Prostate gland (tissue), 2 donors: ENCODE data around the gene NAT10. TPM values are rescaled to one million over a fixed set of nuclear protein-coding genes. Genes with fewer than 3 reads are reported as not detected.

Experiments
- DNase-seq: peaks from one replicate; pipeline ENCODE4 v3.0.0-alpha.2; 2019; ENCODE audit warnings: low spot score
- H3K27ac ChIP-seq, 2 donors: fragments of 200-600 bp; sonication (generic); 2 replicates each; pipeline ENCODE4 v1.5.1; 2017 to 2019
- H3K27me3 ChIP-seq: fragments of 200-600 bp; sonication (generic); replicated peaks from 2 replicates; pipeline ENCODE4 v1.5.1; 2019; ENCODE audit not compliant: insufficient read depth
- H3K36me3 ChIP-seq, 2 donors: fragments of 200-600 bp; sonication (generic); 1 replicate in 1 of 2; 2 replicates in 1 of 2; pipeline versions ENCODE4 v1.5.1 to v1.8.1; 2017 to 2019
- H3K4me1 ChIP-seq: fragments of 200-600 bp; sonication (generic); replicated peaks from 2 replicates; pipeline ENCODE4 v1.5.1; 2019
- H3K4me3 ChIP-seq, 2 donors: fragments of 200-600 bp; sonication (generic); 2 replicates each; pipeline ENCODE4 v1.5.1; 2017 to 2019
- H3K9me3 ChIP-seq: fragments of 200-600 bp; sonication (generic); 2 replicates; pipeline ENCODE4 v1.5.1; 2017
- POLR2A ChIP-seq: fragments of 450-650 bp; IDR thresholded peaks from one replicate; pipeline ENCODE4 v1.6.1; 2016; ENCODE audit warnings: antibody characterized with exemption, mild to moderate bottlenecking
- POLR2AphosphoS5 ChIP-seq: sonication (generic); formaldehyde crosslinking; IDR thresholded peaks from one replicate; pipeline ENCODE4 v1.6.1; 2017; ENCODE audit warnings: antibody characterized with exemption
- WGBS: methylation state at CpG from one replicate; pipeline ENCODE4 v1.1.5; 2018; 5-methylcytosine and 5-hydroxymethylcytosine counted together
- intact Hi-C: fragments of 100-400 bp; cut with DNase I; formaldehyde crosslinking; loops from one replicate; pipeline ENCODE4 v1.14.2; 2022
- total RNA-seq, 2 donors: library from RNA; depleted of rRNA; stranded (reverse); fragments of >200 nt; gene quantifications; one replicate each; pipeline ENCODE4 v1.1.0, GENCODE V29; 2016
- TF ChIP-seq, protein P1 (sequence below), 4 experiments: fragments of 200-600 bp in 2 of 4; fragments of 450-650 bp in 2 of 4; sonication (generic) in 2 of 4; IDR thresholded peaks; 1 replicate in 3 of 4; 2 replicates in 1 of 4; pipeline ENCODE4 v1.5.1; 2016 to 2019; ENCODE audit warnings: antibody characterized with exemption in 4 of 4, mild to moderate bottlenecking in 2 of 4, moderate library complexity in 2 of 4

The NAT10 gene
- total RNA-seq, 2 donors from 2014 or later: 21.9 to 34.7 TPM

DNA sequence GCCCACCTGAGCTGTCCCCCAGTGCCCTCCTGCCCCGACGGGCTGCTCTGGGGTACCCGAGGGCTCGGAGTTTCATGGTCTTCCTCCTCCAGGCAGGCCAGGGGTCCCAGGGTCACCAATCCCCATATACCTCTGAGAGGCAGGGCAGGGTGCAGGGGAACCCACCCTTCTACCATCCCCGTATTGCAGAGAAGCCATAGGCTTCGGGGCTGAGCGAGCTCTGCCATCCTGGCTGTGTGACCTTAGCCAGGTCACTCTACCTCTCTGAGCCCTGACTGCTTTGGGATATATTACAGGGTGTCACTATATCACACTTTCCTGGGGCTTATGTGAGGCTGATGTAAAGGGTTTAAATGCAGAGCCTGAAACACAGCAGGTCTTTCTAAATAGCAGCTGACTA, 57.4 kb downstream of the NAT10 start:
- peaks cover 4% of the 10 kb centered on the region for H3K4me1 ChIP-seq
- no peak overlapping the region for H3K27ac ChIP-seq
- WGBS: 94% methylated on average over 3 of the region's 7 CpGs
- H3K36me3 ChIP-seq: no peaks in the 10 kb centered on the region
- H3K4me3 ChIP-seq: no peak overlapping the region
- H3K9me3 ChIP-seq: no peaks in the 10 kb centered on the region
- TF ChIP-seq POLR2AphosphoS5 (no peak), POLR2A (no peak)
- TF ChIP-seq, protein P1, sequence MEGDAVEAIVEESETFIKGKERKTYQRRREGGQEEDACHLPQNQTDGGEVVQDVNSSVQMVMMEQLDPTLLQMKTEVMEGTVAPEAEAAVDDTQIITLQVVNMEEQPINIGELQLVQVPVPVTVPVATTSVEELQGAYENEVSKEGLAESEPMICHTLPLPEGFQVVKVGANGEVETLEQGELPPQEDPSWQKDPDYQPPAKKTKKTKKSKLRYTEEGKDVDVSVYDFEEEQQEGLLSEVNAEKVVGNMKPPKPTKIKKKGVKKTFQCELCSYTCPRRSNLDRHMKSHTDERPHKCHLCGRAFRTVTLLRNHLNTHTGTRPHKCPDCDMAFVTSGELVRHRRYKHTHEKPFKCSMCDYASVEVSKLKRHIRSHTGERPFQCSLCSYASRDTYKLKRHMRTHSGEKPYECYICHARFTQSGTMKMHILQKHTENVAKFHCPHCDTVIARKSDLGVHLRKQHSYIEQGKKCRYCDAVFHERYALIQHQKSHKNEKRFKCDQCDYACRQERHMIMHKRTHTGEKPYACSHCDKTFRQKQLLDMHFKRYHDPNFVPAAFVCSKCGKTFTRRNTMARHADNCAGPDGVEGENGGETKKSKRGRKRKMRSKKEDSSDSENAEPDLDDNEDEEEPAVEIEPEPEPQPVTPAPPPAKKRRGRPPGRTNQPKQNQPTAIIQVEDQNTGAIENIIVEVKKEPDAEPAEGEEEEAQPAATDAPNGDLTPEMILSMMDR (IDR thresholded peaks at IDR 0.05): no peak
- DNase-seq: no peak
- intact Hi-C loops: no loop called here
- H3K27me3 ChIP-seq: no peaks in the 10 kb centered on the region

DNA sequence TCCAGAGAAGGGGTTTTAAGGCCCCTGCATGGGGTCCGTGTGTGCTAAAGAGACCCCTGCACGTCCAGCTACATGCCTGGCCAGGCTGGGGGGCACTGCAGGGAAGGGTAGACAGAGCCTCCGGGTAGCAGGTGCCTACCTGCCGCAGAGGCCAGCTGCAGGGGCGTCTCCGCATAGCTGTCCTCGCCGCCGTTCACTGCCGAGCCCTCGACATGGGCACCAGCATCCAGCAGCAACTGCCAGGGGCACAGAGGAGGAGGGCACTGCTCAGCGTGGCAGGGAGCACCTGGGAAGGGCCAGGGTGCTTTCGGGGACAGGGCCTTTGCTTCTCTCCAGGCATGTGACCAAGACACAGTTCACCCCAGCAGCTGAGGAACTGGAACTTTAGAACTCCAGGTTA, 59.7 kb downstream of the NAT10 start:
- Histone ChIP-seq H3K9me3 (no peaks in the 10 kb centered on the region), H3K27ac (no peak overlapping the region), H3K27me3 (no peaks in the 10 kb centered on the region), H3K36me3 (no peaks in the 10 kb centered on the region), H3K4me3 (no peak overlapping the region), H3K4me1 (peaks cover 19% of the 10 kb centered on the region)
- intact Hi-C loops: no loop called here
- TF ChIP-seq, protein P1 (IDR thresholded peaks at IDR 0.05): no peak
- TF ChIP-seq POLR2AphosphoS5 (no peak), POLR2A (no peak)
- 97% methylated on average over 11 of the region's 13 CpGs for WGBS
- no peak for DNase-seq

DNA sequence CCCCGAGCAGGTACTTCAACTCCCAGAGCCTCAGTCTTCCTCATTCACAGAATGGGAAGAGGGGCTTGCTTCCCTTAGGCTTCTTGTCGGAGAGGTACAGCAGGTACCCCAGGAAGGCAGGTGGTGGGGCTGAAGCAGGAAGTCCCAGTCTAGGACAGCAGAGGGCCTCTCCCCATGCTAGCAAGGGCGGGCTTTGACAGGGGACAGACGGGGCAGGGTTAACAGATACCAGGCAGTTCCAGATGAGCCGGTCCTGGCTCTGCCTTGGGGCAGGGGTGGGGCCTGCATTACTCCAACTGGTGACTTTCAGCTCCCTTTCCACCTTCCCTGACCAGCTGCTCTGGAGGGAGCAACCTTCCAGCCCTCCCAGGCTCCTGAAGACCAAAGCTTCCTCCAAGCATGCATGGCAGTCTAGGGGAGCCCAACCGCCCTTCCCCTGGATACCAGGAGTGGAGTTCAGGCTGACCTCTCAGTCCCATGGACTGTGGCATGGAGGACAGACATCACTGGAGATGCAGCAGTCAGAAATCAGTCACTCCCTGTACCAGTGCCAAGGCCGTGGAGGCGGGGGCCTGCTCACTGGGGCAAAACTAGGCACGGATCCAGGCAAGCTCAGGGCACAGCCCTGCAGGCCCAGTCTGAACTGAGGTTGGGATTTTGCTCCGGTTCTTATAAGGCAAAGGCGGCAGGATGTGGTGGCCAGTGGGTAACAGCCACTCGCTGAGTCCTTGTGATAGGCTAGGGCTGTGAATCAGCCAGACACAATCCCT, 60.5 kb downstream of the NAT10 start:
- H3K4me1 ChIP-seq: peaks cover 19% of the 10 kb centered on the region
- intact Hi-C loops: no loop called here
- TF ChIP-seq POLR2AphosphoS5: no peak
- TF ChIP-seq, protein P1 (IDR thresholded peaks at IDR 0.05): no peak
- no peak for TF ChIP-seq POLR2A
- no peaks in the 10 kb centered on the region for H3K27me3 ChIP-seq
- 56% methylated on average over 11 of the region's 12 CpGs for WGBS
- peak; percentile 31 for DNase-seq
- H3K36me3 ChIP-seq: no peaks in the 10 kb centered on the region
- no peaks in the 10 kb centered on the region for H3K9me3 ChIP-seq
- no peak overlapping the region for H3K4me3 ChIP-seq
- H3K27ac ChIP-seq: peak overlapping the region in 1 of 2 donors; percentile 27

DNA sequence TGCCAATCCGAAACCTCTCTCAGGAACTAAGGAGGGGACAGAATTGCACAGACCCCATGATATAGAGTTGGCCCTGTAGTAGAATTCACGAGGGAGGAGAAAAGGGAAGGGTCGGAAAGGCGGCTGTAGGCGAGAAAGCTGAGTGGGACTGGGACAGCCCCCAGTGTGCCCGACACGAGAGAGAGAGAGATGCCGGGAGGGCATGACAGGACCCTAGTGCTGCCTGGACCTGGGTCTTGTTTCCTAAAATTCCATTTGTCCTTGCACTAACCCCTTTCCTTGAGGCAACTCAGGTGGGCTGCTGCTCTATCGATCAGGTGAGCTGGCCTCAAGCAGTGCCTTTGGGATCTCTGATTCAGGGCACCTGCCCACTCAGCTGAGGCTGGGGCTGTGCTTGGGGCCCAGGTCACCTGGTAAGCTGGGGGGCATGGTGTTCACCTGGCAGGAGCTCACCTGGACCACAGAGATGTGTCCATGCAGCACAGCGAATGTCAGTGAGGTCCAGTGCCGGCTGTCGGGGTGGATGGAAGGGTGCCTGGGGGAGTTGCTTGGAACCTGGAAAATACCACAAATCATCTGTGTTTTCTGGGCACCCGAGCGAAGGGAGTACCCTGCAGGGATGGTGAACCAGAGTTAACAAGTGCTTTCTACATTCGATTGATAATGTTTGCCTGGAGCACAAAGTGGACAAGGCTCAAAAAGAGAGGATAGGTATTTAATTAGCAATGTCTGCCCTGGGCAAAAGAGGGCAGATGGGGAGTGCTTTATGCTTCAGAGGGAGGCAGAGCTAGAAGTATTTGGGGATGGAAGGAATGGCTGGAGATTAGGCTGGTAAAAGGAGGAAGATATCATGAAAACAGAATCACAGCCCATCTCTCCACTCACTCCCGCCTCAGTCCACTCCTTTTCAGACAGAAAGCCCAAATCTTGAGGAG, 61.6 kb downstream of the NAT10 start:
- WGBS: 96% methylated on average over 16 of the region's 16 CpGs
- DNase-seq: no peak
- H3K4me3 ChIP-seq: no peak overlapping the region
- TF ChIP-seq, protein P1 (IDR thresholded peaks at IDR 0.05): no peak
- TF ChIP-seq POLR2A: no peak
- TF ChIP-seq POLR2AphosphoS5: no peak
- no peaks in the 10 kb centered on the region for H3K36me3 ChIP-seq
- H3K9me3 ChIP-seq: no peaks in the 10 kb centered on the region
- intact Hi-C loops: no loop called here
- H3K27ac ChIP-seq: peak overlapping the region in 1 of 2 donors; percentile 79
- peaks cover 19% of the 10 kb centered on the region for H3K4me1 ChIP-seq
- H3K27me3 ChIP-seq: no peaks in the 10 kb centered on the region
